MM.1S (cell line): Measurements from ENCODE around the gene RPL27A.
"Not testable (repeated sequence)": the region's sequence is repeated elsewhere in the genome, so short reads cannot be mapped to it uniquely, and the experiment has no call there.

ENCODE experiments used
- DNase-seq: peaks from one replicate; pipeline ENCODE4 v3.0.0-alpha.2; 2015
- H2AFZ ChIP-seq: fragments of 300-600 bp; sonication (generic); 2 replicates; pipeline ENCODE4 v1.6.0; 2016; ENCODE audit warnings: antibody characterized with exemption, low read length
- H3F3A ChIP-seq: fragments of 300-600 bp; sonication (generic); 2 replicates; pipeline ENCODE4 v1.6.1; 2016; ENCODE audit warnings: mild to moderate bottlenecking, antibody characterized with exemption, low read length, moderate library complexity, mixed read lengths; ENCODE audit not compliant: insufficient read depth
- H3K27ac ChIP-seq: fragments of 300-600 bp; sonication (generic); 2 replicates; pipeline ENCODE4 v1.5.1; 2016; ENCODE audit warnings: mild to moderate bottlenecking, low read length
- H3K27me3 ChIP-seq: fragments of 300-600 bp; sonication (generic); replicated peaks from 2 replicates; pipeline ENCODE4 v1.6.0; 2016; ENCODE audit warnings: low read length; ENCODE audit not compliant: insufficient read depth
- H3K36me3 ChIP-seq: fragments of 300-600 bp; sonication (generic); replicated peaks from 2 replicates; pipeline ENCODE4 v1.6.1; 2016; ENCODE audit warnings: mild to moderate bottlenecking, low read length, mixed read lengths; ENCODE audit not compliant: insufficient read depth
- H3K4me1 ChIP-seq: fragments of 300-600 bp; sonication (generic); 2 replicates; pipeline ENCODE4 v1.6.1; 2016; ENCODE audit warnings: low read length, mixed read lengths
- H3K4me2 ChIP-seq: fragments of 300-600 bp; sonication (generic); 2 replicates; pipeline ENCODE4 v1.6.0; 2016; ENCODE audit warnings: low read depth, low read length
- H3K4me3 ChIP-seq: fragments of 300-600 bp; sonication (generic); 2 replicates; pipeline ENCODE4 v1.5.1; 2016; ENCODE audit warnings: low read length, mixed read lengths
- H3K79me2 ChIP-seq: fragments of 300-600 bp; sonication (generic); 2 replicates; pipeline ENCODE4 v1.6.1; 2016; ENCODE audit warnings: mixed run types, low read length, mixed read lengths
- H3K9ac ChIP-seq: fragments of 300-600 bp; sonication (generic); 2 replicates; pipeline ENCODE4 v1.6.1; 2016; ENCODE audit warnings: low read length, mixed read lengths
- H3K9me2 ChIP-seq: fragments of 300-600 bp; sonication (generic); replicated peaks from 2 replicates; pipeline ENCODE4 v1.6.1; 2016; ENCODE audit warnings: mild to moderate bottlenecking, low read length, mixed read lengths; ENCODE audit not compliant: insufficient read depth
- H3K9me3 ChIP-seq: fragments of 300-600 bp; sonication (generic); replicated peaks from 2 replicates; pipeline ENCODE4 v1.6.1; 2016; ENCODE audit warnings: mild to moderate bottlenecking, low read length, mixed read lengths; ENCODE audit not compliant: insufficient read depth
- H4K20me1 ChIP-seq: fragments of 300-600 bp; sonication (generic); 2 replicates; pipeline ENCODE4 v1.6.1; 2016; ENCODE audit warnings: mild to moderate bottlenecking, low read length, moderate library complexity, mixed read lengths; ENCODE audit not compliant: insufficient read depth
- EZH2 ChIP-seq: fragments of 300-600 bp; sonication (generic); optimal IDR thresholded peaks from 2 replicates; pipeline ENCODE3; 2017; ENCODE audit warnings: low read depth, mild to moderate bottlenecking, antibody characterized with exemption, low read length, mixed read lengths
- EZH2phosphoT487 ChIP-seq: fragments of 300-600 bp; sonication (generic); IDR thresholded peaks from 2 replicates; pipeline ENCODE4 v1.6.1; 2018; ENCODE audit warnings: antibody characterized with exemption, low read length
- TF ChIP-seq, protein P1 (sequence below): fragments of 300-600 bp; sonication (generic); IDR thresholded peaks from 2 replicates; pipeline ENCODE4 v1.5.1; 2016; ENCODE audit warnings: antibody characterized with exemption, low read length, mixed read lengths

The RPL27A gene

DNA sequence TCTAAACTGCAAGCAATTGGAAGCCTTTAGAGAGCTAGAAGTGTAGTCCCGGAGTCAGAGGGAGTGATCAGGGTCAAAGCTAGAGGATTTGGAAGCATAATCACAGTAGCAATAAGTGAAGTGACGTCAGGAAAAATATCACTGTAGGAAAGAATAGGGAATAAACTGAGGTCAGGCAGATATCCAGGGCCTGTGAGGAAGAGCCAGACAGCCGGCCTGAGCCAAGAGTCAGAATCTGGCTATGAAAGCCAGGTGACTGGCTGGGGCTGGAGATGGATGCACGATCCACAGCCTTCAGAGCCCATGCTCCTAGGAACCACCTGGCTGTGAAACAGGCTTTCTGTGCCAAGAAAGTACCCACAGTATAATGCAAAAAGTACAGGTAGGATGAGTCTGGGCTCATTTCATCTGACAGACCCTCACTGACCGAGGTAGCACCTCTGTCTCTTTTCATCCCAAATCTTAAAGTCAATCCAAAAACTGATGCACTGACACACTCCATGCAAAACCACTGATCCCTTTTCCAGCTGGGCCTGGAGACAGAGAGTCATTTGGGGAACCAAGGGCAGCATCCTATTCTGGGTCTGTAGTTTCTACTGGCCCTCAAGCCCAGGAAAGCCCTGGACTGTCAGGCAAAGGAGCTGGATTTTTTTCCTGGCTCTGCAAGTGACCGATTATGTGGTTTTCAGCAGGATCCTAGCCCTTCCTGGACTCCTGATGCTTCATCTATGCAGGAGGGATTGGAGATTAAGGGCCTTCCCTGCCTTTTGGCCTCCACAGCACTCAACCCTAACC is 21.4 kb upstream of the RPL27A start:
- no peak for DNase-seq
- H2AFZ ChIP-seq = no peak overlapping the region
- no peaks in the 10 kb centered on the region for H3K9me3 ChIP-seq
- no peaks in the 10 kb centered on the region for H3F3A ChIP-seq
- no peaks in the 10 kb centered on the region for H3K36me3 ChIP-seq
- H3K27me3 ChIP-seq = no peaks in the 10 kb centered on the region
- H3K4me1 ChIP-seq = no peaks in the 10 kb centered on the region
- no peaks in the 10 kb centered on the region for H3K79me2 ChIP-seq
- TF ChIP-seq EZH2 = no peak
- TF ChIP-seq, protein P1, sequence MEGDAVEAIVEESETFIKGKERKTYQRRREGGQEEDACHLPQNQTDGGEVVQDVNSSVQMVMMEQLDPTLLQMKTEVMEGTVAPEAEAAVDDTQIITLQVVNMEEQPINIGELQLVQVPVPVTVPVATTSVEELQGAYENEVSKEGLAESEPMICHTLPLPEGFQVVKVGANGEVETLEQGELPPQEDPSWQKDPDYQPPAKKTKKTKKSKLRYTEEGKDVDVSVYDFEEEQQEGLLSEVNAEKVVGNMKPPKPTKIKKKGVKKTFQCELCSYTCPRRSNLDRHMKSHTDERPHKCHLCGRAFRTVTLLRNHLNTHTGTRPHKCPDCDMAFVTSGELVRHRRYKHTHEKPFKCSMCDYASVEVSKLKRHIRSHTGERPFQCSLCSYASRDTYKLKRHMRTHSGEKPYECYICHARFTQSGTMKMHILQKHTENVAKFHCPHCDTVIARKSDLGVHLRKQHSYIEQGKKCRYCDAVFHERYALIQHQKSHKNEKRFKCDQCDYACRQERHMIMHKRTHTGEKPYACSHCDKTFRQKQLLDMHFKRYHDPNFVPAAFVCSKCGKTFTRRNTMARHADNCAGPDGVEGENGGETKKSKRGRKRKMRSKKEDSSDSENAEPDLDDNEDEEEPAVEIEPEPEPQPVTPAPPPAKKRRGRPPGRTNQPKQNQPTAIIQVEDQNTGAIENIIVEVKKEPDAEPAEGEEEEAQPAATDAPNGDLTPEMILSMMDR = no peak
- TF ChIP-seq EZH2phosphoT487 = no peak
- H3K27ac ChIP-seq = no peak overlapping the region
- no peak overlapping the region for H3K4me2 ChIP-seq
- H4K20me1 ChIP-seq = no peaks in the 10 kb centered on the region
- no peaks in the 10 kb centered on the region for H3K9me2 ChIP-seq
- no peak overlapping the region for H3K4me3 ChIP-seq
- no peak overlapping the region for H3K9ac ChIP-seq

DNA sequence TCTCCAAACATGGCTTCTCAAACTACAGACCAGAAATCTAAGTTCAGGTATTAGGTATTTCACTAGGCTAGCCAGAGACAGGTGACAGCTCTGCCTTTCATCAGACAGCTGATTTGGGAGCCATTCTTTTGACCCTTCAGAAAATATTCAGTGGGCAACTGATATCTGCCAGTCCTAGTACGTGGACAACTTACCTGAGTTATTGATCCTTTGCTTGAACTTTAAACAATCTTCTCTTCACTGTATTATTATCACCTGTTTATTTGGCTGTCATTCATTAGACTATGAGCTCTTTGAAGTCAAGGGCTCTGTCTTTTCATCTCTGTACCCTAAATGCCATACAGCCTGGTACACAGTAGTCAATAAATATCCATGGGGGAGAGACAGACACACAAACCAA is 17.4 kb upstream of the RPL27A start:
- Histone ChIP-seq H3F3A (no peaks in the 10 kb centered on the region), H3K27me3 (no peaks in the 10 kb centered on the region), H3K4me2 (no peak overlapping the region), H3K79me2 (no peaks in the 10 kb centered on the region), H4K20me1 (no peaks in the 10 kb centered on the region), H3K9me2 (no peaks in the 10 kb centered on the region), H3K9me3 (no peaks in the 10 kb centered on the region), H3K27ac (no peak overlapping the region), H3K4me3 (no peak overlapping the region), H3K9ac (no peak overlapping the region), H3K4me1 (no peaks in the 10 kb centered on the region), H3K36me3 (no peaks in the 10 kb centered on the region), H2AFZ (no peak overlapping the region)
- DNase-seq = no peak
- TF ChIP-seq EZH2 (no peak), EZH2phosphoT487 (no peak)
- TF ChIP-seq, protein P1 = no peak

DNA sequence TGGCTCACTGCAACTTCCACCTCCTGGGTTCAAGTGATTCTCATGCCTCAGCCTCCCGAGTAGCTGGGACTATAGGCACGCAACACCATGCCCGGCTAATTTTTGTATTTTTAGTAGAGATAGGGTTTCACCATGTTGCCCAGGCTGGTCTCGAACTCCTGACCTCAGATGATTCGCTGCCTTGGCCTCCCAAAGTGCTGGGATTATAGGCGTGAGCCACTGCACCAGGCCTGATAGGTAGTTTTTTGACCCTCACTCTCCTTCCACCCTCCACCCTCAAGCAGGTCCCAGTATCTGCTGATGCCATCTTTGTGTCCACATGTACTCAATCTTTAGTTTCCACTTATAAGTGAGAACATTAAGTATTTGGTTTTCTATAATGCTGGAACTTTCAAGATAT is 12.5 kb upstream of the RPL27A start:
- H3K9me2 ChIP-seq, H3K9ac ChIP-seq, H3K36me3 ChIP-seq, H3K79me2 ChIP-seq, H3K9me3 ChIP-seq, H3K27me3 ChIP-seq, H3K4me3 ChIP-seq, H3K4me1 ChIP-seq, H3F3A ChIP-seq, H2AFZ ChIP-seq, H3K27ac ChIP-seq, H3K4me2 ChIP-seq, DNase-seq, H4K20me1 ChIP-seq: not testable (repeated sequence)

DNA sequence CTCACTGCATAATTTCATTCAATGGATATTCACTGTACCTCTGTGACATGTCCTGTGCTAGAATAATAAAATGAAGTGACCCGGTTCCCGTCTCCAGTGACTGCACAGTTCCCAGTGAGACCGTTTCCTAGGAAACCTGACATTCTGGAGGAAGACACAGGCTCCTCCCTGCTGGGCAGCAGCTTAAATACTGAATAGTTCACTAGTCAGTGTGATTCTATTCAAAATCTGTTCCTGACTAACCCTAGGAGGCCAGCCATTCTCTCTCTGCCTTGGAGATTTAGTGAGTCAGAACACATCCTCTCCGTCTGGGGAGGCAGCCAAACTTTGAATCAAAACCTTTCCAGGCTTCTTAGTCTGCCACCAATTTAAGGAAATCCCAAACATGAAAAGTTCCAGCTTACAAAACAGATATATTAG is 11.4 kb upstream of the RPL27A start:
- no peaks in the 10 kb centered on the region for H3K36me3 ChIP-seq
- no peak overlapping the region for H3K4me2 ChIP-seq
- DNase-seq = no peak
- H3K9ac ChIP-seq = no peak overlapping the region
- TF ChIP-seq, protein P1 = no peak
- TF ChIP-seq EZH2 = no peak
- no peak for TF ChIP-seq EZH2phosphoT487
- no peaks in the 10 kb centered on the region for H3F3A ChIP-seq
- H2AFZ ChIP-seq = no peak overlapping the region
- H3K4me1 ChIP-seq = no peaks in the 10 kb centered on the region
- H3K4me3 ChIP-seq = no peak overlapping the region
- H3K9me3 ChIP-seq = no peaks in the 10 kb centered on the region
- H4K20me1 ChIP-seq = no peaks in the 10 kb centered on the region
- no peaks in the 10 kb centered on the region for H3K9me2 ChIP-seq
- H3K79me2 ChIP-seq = no peaks in the 10 kb centered on the region
- H3K27me3 ChIP-seq = no peaks in the 10 kb centered on the region
- no peak overlapping the region for H3K27ac ChIP-seq
